ENCODE results near the gene XPO4.
"Not testable (repeated sequence)": the region's sequence is repeated elsewhere in the genome, so short reads cannot be mapped to it uniquely, and the experiment has no call there.

Gene XPO4

GRCh38 chr13:20902438-20903163 lies at the start of gene XPO4:
XPO4 (minus strand) TSS chr13:20902746; CDS start chr13:20902738, 8 bp downstream.
- H3K4me2 ChIP-seq (ENCODE audit: low read length): peak within 1 kb of the TSS; percentile 89
- H3K36me3 ChIP-seq (ENCODE audit: control insufficient read depth, insufficient read depth, low read length): no peaks in the 10 kb centered on the region
- no peaks in the 10 kb centered on the region for H3K27me3 ChIP-seq (ENCODE audit: control insufficient read depth, insufficient read depth, low read length)
- TF ChIP-seq, protein P1, sequence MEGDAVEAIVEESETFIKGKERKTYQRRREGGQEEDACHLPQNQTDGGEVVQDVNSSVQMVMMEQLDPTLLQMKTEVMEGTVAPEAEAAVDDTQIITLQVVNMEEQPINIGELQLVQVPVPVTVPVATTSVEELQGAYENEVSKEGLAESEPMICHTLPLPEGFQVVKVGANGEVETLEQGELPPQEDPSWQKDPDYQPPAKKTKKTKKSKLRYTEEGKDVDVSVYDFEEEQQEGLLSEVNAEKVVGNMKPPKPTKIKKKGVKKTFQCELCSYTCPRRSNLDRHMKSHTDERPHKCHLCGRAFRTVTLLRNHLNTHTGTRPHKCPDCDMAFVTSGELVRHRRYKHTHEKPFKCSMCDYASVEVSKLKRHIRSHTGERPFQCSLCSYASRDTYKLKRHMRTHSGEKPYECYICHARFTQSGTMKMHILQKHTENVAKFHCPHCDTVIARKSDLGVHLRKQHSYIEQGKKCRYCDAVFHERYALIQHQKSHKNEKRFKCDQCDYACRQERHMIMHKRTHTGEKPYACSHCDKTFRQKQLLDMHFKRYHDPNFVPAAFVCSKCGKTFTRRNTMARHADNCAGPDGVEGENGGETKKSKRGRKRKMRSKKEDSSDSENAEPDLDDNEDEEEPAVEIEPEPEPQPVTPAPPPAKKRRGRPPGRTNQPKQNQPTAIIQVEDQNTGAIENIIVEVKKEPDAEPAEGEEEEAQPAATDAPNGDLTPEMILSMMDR (IDR thresholded peaks at IDR 0.05): no peak
- H3K9me3 ChIP-seq (ENCODE audit: control insufficient read depth, low read length): no peaks in the 10 kb centered on the region
- H3K4me3 ChIP-seq (ENCODE audit: low read depth, low read length): peak within 1 kb of the TSS; percentile 89
- peak within 1 kb of the TSS; percentile 95 for H2AFZ ChIP-seq
- peak within 1 kb of the TSS; percentile 61 for H3K9ac ChIP-seq
- peak within 1 kb of the TSS; percentile 80 for H3K27ac ChIP-seq
- no peaks in the 10 kb centered on the region for H3K4me1 ChIP-seq
- H3K79me2 ChIP-seq: peaks cover 16% of the 10 kb centered on the region

DNA sequence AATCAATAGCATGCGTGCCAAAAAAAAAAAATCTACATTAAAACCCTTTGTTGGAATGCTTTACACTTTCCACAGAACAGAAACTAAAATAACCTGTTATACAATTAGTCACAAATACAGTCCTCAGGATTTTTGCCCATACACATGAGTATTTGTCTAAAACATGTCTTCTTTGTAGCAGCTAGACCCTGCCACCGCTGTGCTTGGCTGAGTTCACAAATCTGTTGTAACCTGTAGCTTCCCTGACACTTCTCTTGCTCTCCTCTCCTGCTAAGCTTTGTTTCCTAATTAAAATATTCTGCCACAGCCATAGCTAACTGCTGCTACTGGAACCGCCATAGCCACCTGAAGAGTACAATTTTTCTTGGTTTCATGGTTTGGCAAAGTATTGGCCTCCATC lies 45.5 kb upstream of the XPO4 start:
- not testable (repeated sequence) for H3K4me1 ChIP-seq; H3K79me2 ChIP-seq; H2AFZ ChIP-seq; H3K27me3 ChIP-seq (ENCODE audit: control insufficient read depth, insufficient read depth, low read length); H3K4me2 ChIP-seq (ENCODE audit: low read length); H3K36me3 ChIP-seq (ENCODE audit: control insufficient read depth, insufficient read depth, low read length); H3K4me3 ChIP-seq (ENCODE audit: low read depth, low read length); H3K9me3 ChIP-seq (ENCODE audit: control insufficient read depth, low read length); H3K27ac ChIP-seq; H3K9ac ChIP-seq

- Histone ChIP-seq H3K9me3 (ENCODE audit: control insufficient read depth, low read length) (no peaks in the 10 kb centered on the region), H2AFZ (no peak overlapping the region), H3K79me2 (no peaks in the 10 kb centered on the region), H3K4me2 (ENCODE audit: low read length) (no peak overlapping the region), H3K9ac (no peak overlapping the region), H3K4me3 (ENCODE audit: low read depth, low read length) (no peak overlapping the region), H3K27me3 (ENCODE audit: control insufficient read depth, insufficient read depth, low read length) (no peaks in the 10 kb centered on the region), H3K4me1 (no peaks in the 10 kb centered on the region), H3K27ac (no peak overlapping the region), H3K36me3 (ENCODE audit: control insufficient read depth, insufficient read depth, low read length) (no peaks in the 10 kb centered on the region)
- TF ChIP-seq, protein P1 (IDR thresholded peaks at IDR 0.05): no peak
Measured at GRCh38 chr13:20945952-20946383, 43.4 kb upstream of the XPO4 start.

GRCh38 chr13:20942938-20943559 lies 40.5 kb upstream of the XPO4 start:
- H3K9ac ChIP-seq: no peak overlapping the region
- no peaks in the 10 kb centered on the region for H3K36me3 ChIP-seq (ENCODE audit: control insufficient read depth, insufficient read depth, low read length)
- no peaks in the 10 kb centered on the region for H3K9me3 ChIP-seq (ENCODE audit: control insufficient read depth, low read length)
- no peak overlapping the region for H3K27ac ChIP-seq
- no peak overlapping the region for H3K4me3 ChIP-seq (ENCODE audit: low read depth, low read length)
- H3K79me2 ChIP-seq: no peaks in the 10 kb centered on the region
- no peaks in the 10 kb centered on the region for H3K27me3 ChIP-seq (ENCODE audit: control insufficient read depth, insufficient read depth, low read length)
- H2AFZ ChIP-seq: peak overlapping the region; percentile 62
- TF ChIP-seq, protein P1 (IDR thresholded peaks at IDR 0.05): no peak
- H3K4me1 ChIP-seq: no peaks in the 10 kb centered on the region
- H3K4me2 ChIP-seq (ENCODE audit: low read length): peak overlapping the region; percentile 18

- H3K4me3 ChIP-seq (ENCODE audit: low read depth, low read length); H2AFZ ChIP-seq; H3K9ac ChIP-seq; H3K27ac ChIP-seq; H3K27me3 ChIP-seq (ENCODE audit: control insufficient read depth, insufficient read depth, low read length); H3K9me3 ChIP-seq (ENCODE audit: control insufficient read depth, low read length); H3K79me2 ChIP-seq; H3K4me1 ChIP-seq; H3K4me2 ChIP-seq (ENCODE audit: low read length); H3K36me3 ChIP-seq (ENCODE audit: control insufficient read depth, insufficient read depth, low read length): not testable (repeated sequence)
Measured at GRCh38 chr13:20940511-20940910, 38.0 kb upstream of the XPO4 start.

Data from parathyroid adenoma (tissue), 2 donors.